Measurements from ENCODE around the gene BRK1. TPM values are rescaled to one million over a fixed set of nuclear protein-coding genes. Genes with fewer than 3 reads are reported as not detected.
A peak's percentile ranks its signal among the peaks of the same experiment; 100 is the strongest.

The BRK1 gene
- total RNA-seq, 1 donor from 2014 or later = 116 TPM

DNA sequence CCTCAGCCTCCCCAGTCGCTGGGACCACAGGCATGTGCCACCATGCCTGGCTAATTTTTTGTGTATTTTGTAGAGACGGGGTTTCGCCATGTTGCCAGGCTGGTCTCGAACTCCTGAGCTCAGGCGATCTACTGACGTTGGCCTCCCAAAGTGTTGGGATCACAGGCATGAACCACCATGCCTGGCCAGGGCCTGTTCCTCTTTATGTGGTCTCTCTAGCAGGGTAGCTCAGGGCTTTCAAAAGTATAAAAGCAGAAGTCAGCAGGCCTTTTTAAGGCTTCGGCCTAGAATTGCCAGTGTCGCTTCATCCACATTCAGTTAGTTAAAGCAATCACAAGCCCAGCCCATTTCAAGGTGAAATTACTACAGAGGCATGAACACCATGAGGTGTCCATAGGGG, 33.8 kb downstream of the BRK1 start:
- H3K9me3 ChIP-seq = no peaks in the 10 kb centered on the region
- H3K36me3 ChIP-seq = peaks cover 77% of the 10 kb centered on the region
- ATAC-seq (peak in 1 of 2 donors; percentile 72), DNase-seq (no peak)
- intact Hi-C loops (cut with DNase I) = no loop called here
- no peaks in the 10 kb centered on the region for H3K27me3 ChIP-seq (ENCODE audit: low read depth)
- H3K4me3 ChIP-seq = no peak overlapping the region
- no peak overlapping the region for H3K27ac ChIP-seq
- no peak for TF ChIP-seq CTCF (IDR thresholded peaks at IDR 0.05)
- peaks cover 25% of the 10 kb centered on the region for H3K4me1 ChIP-seq

- H3K36me3 ChIP-seq = peaks cover 79% of the 10 kb centered on the region
- no peak for DNase-seq
These were observed 35.5 kb downstream of the BRK1 start for GRCh38 chr3:10150987-10151386.

GRCh38 chr3:10154335-10155122, 39.1 kb downstream of the BRK1 start:
- DNase-seq (no peak), ATAC-seq (no peak)
- intact Hi-C loops (cut with DNase I) = no loop called here
- H3K9me3 ChIP-seq = no peaks in the 10 kb centered on the region
- no peak overlapping the region for H3K27ac ChIP-seq
- peaks cover 52% of the 10 kb centered on the region for H3K36me3 ChIP-seq
- no peak for TF ChIP-seq CTCF (IDR thresholded peaks at IDR 0.05)
- H3K4me1 ChIP-seq = no peaks in the 10 kb centered on the region
- no peaks in the 10 kb centered on the region for H3K27me3 ChIP-seq (ENCODE audit: low read depth)
- H3K4me3 ChIP-seq = no peak overlapping the region

More at GRCh38 chr3:10150987-10151386, 35.5 kb downstream of the BRK1 start:
- intact Hi-C loops (cut with DNase I) = no loop called here
- Histone ChIP-seq H3K27me3 (ENCODE audit: low read depth) (no peaks in the 10 kb centered on the region), H3K4me3 (no peak overlapping the region), H3K4me1 (peaks cover 7% of the 10 kb centered on the region), H3K27ac (no peak overlapping the region), H3K9me3 (no peaks in the 10 kb centered on the region)
- no peak for TF ChIP-seq CTCF (IDR thresholded peaks at IDR 0.05)
- ATAC-seq = no peak

GRCh38 chr3:10155123-10155472, 39.6 kb downstream of the BRK1 start:
- Histone ChIP-seq H3K36me3 (peaks cover 46% of the 10 kb centered on the region), H3K27ac (no peak overlapping the region), H3K9me3 (no peaks in the 10 kb centered on the region), H3K27me3 (ENCODE audit: low read depth) (no peaks in the 10 kb centered on the region), H3K4me1 (no peaks in the 10 kb centered on the region), H3K4me3 (no peak overlapping the region)
- ATAC-seq (no peak), DNase-seq (no peak)
- intact Hi-C loops (cut with DNase I) = no loop called here
- no peak for TF ChIP-seq CTCF (IDR thresholded peaks at IDR 0.05)

- H3K36me3 ChIP-seq = peaks cover 41% of the 10 kb centered on the region
- no peaks in the 10 kb centered on the region for H3K27me3 ChIP-seq (ENCODE audit: low read depth)
- H3K9me3 ChIP-seq = no peaks in the 10 kb centered on the region
- no peak for TF ChIP-seq CTCF (IDR thresholded peaks at IDR 0.05)
- no peaks in the 10 kb centered on the region for H3K4me1 ChIP-seq
- intact Hi-C loops (cut with DNase I) = no loop called here
- H3K4me3 ChIP-seq = no peak overlapping the region
- H3K27ac ChIP-seq = no peak overlapping the region
- ATAC-seq = no peak
- DNase-seq = no peak
These were observed 40.2 kb downstream of the BRK1 start for GRCh38 chr3:10155658-10156057.

Data from lower lobe of right lung (tissue), 2 donors.